Neural crest cell (in vitro differentiated cells): ENCODE results near the gene TET3. TPM values are rescaled to one million over a fixed set of nuclear protein-coding genes. Genes with fewer than 3 reads are reported as not detected.

Source experiments
- DNase-seq: peaks from one replicate; pipeline ENCODE4 v3.0.0; 2021; ENCODE audit warnings: low read depth, mixed read lengths, low spot score
- H3K27ac Mint-ChIP-seq: one replicate; pipeline ENCODE4 v1.8.0; 2021; ENCODE audit warnings: mild to moderate bottlenecking, mixed read lengths; ENCODE audit not compliant: unreplicated experiment
- H3K27me3 Mint-ChIP-seq: 2 replicates; pipeline ENCODE4 v1.8.0; 2021; ENCODE audit warnings: low read depth, mild to moderate bottlenecking, mixed read lengths
- H3K36me3 Mint-ChIP-seq: 2 replicates; pipeline ENCODE4 v1.8.0; 2021; ENCODE audit warnings: low read depth, mild to moderate bottlenecking, mixed read lengths
- H3K4me1 Mint-ChIP-seq: 2 replicates; pipeline ENCODE4 v1.8.0; 2021; ENCODE audit warnings: mixed read lengths
- H3K4me3 Mint-ChIP-seq: one replicate; pipeline ENCODE4 v1.8.0; 2021; ENCODE audit warnings: mild to moderate bottlenecking, mixed read lengths
- H3K9me3 Mint-ChIP-seq: 2 replicates; pipeline ENCODE4 v1.8.0; 2021; ENCODE audit warnings: mixed read lengths
- CTCF ChIP-seq: fragments of 200-600 bp; sonication (generic); conservative IDR thresholded peaks from 2 replicates; pipeline ENCODE4 v1.5.0; 2021; ENCODE audit warnings: antibody characterized with exemption, mild to moderate bottlenecking
- total RNA-seq: library from RNA; stranded (reverse); gene quantifications from 2 replicates; pipeline ENCODE4 v1.2.1, GENCODE V29; 2021

The TET3 gene
- total RNA-seq, 1 donor from 2014 or later = 30.3 TPM

- no peak overlapping the region for H3K27ac Mint-ChIP-seq
- no peak for DNase-seq
- peaks cover 12% of the 10 kb centered on the region for H3K4me1 Mint-ChIP-seq
- H3K36me3 Mint-ChIP-seq = no peaks in the 10 kb centered on the region
- H3K9me3 Mint-ChIP-seq = no peaks in the 10 kb centered on the region
- peaks cover 16% of the 10 kb centered on the region for H3K27me3 Mint-ChIP-seq
- no peak overlapping the region for H3K4me3 Mint-ChIP-seq
- TF ChIP-seq CTCF = no peak
Measured at GRCh38 chr2:73972846-73973245, 11.9 kb upstream of the TET3 start.

- TF ChIP-seq CTCF = no peak
- Mint-ChIP-seq H3K4me1 (peaks cover 9% of the 10 kb centered on the region), H3K9me3 (no peaks in the 10 kb centered on the region)
Measured at GRCh38 chr2:73975731-73976130, 9.0 kb upstream of the TET3 start.

GRCh38 chr2:73976803-73977202, 7.9 kb upstream of the TET3 start:
- peak overlapping the region; percentile 22 for H3K4me3 Mint-ChIP-seq
- peaks cover 44% of the 10 kb centered on the region for H3K27me3 Mint-ChIP-seq
- H3K4me1 Mint-ChIP-seq = peaks cover 14% of the 10 kb centered on the region
- no peak for DNase-seq
- TF ChIP-seq CTCF = no peak
- H3K27ac Mint-ChIP-seq = no peak overlapping the region
- H3K9me3 Mint-ChIP-seq = no peaks in the 10 kb centered on the region
- H3K36me3 Mint-ChIP-seq = no peaks in the 10 kb centered on the region

More at GRCh38 chr2:73975731-73976130, 9.0 kb upstream of the TET3 start:
- H3K27me3 Mint-ChIP-seq = peaks cover 34% of the 10 kb centered on the region
- H3K36me3 Mint-ChIP-seq = no peaks in the 10 kb centered on the region
- no peak overlapping the region for H3K4me3 Mint-ChIP-seq
- no peak overlapping the region for H3K27ac Mint-ChIP-seq
- DNase-seq = no peak

- H3K36me3 Mint-ChIP-seq = no peaks in the 10 kb centered on the region
- peaks cover 50% of the 10 kb centered on the region for H3K27me3 Mint-ChIP-seq
- H3K9me3 Mint-ChIP-seq = no peaks in the 10 kb centered on the region
- H3K4me3 Mint-ChIP-seq = peak overlapping the region; percentile 32
- TF ChIP-seq CTCF = no peak
- no peak for DNase-seq
- peaks cover 19% of the 10 kb centered on the region for H3K4me1 Mint-ChIP-seq
- H3K27ac Mint-ChIP-seq = no peak overlapping the region
Measured at GRCh38 chr2:73977466-73977865, 7.2 kb upstream of the TET3 start.

GRCh38 chr2:73979021-73979420, 5.7 kb upstream of the TET3 start:
- DNase-seq = no peak
- H3K9me3 Mint-ChIP-seq = no peaks in the 10 kb centered on the region
- H3K27me3 Mint-ChIP-seq = peaks cover 62% of the 10 kb centered on the region
- peaks cover 32% of the 10 kb centered on the region for H3K4me1 Mint-ChIP-seq
- TF ChIP-seq CTCF = no peak
- H3K4me3 Mint-ChIP-seq = no peak overlapping the region
- H3K36me3 Mint-ChIP-seq = no peaks in the 10 kb centered on the region
- H3K27ac Mint-ChIP-seq = no peak overlapping the region

GRCh38 chr2:73979686-73980085, 5.0 kb upstream of the TET3 start:
- H3K4me1 Mint-ChIP-seq = peaks cover 32% of the 10 kb centered on the region
- peaks cover 62% of the 10 kb centered on the region for H3K27me3 Mint-ChIP-seq
- no peak overlapping the region for H3K27ac Mint-ChIP-seq
- no peaks in the 10 kb centered on the region for H3K9me3 Mint-ChIP-seq
- no peak for TF ChIP-seq CTCF
- H3K36me3 Mint-ChIP-seq = no peaks in the 10 kb centered on the region
- H3K4me3 Mint-ChIP-seq = no peak overlapping the region
- DNase-seq = no peak
